HG02588 (cell line): Measurements from ENCODE around the gene STK10.

Experiments used
- ATAC-seq: cut with Tn5 transposase; IDR thresholded peaks from one replicate; pipeline ENCODE4 v1.9.1; 2021; ENCODE audit warnings: mild to moderate bottlenecking, moderate library complexity; ENCODE audit not compliant: unreplicated experiment

STK10 gene

GRCh38 chr5:172189693-172190296 is 1.8 kb upstream of the STK10 start:
- no peak for ATAC-seq

GRCh38 chr5:172188893-172189692 is 1.1 kb upstream of the STK10 start:
- ATAC-seq, result no peak

DNA sequence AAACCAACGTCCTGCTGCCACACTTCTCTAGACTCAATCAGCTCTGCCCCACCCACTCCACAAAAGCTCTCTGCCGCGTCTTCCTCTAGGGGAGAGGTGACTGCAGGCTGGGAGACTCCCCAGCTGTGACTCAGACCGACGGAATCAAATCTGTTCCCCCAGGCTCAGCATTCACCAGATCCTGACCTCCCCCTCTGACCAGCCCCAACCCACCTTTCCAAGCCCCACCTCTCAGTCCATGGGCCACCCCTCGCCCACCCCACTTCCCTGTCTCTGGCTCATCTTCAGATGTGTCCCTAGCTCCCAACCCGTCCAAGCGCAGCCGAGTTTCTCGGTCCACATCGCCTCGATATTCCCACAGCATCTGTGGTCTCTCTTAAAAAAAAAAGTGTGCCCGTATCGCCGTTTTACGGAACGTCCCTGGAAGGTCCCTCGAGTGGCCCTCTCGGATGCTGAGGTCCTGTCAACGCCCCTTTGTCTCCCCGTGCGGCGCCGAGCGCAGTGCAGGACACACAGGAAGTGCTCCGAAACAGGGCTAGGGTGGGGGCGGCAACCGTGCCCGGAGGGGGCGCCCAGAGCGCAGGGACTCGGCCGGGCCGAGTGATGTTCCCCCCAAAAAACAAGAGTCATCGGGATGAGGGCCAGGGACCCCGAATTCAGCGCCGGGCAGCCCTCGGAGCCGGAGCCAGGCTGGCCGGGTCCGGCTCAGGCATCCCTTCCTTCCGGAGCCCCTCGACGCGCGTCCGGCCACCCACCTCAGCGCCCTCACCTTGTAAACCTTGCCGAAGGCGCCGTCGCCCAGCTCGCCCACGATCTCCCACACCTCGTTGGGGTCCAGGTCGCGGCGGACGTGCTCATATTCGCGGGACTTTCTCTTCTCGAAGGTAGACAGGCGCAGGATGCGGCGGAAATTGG is 649 bp downstream of the STK10 start:
- ATAC-seq, result peak; percentile 24

DNA sequence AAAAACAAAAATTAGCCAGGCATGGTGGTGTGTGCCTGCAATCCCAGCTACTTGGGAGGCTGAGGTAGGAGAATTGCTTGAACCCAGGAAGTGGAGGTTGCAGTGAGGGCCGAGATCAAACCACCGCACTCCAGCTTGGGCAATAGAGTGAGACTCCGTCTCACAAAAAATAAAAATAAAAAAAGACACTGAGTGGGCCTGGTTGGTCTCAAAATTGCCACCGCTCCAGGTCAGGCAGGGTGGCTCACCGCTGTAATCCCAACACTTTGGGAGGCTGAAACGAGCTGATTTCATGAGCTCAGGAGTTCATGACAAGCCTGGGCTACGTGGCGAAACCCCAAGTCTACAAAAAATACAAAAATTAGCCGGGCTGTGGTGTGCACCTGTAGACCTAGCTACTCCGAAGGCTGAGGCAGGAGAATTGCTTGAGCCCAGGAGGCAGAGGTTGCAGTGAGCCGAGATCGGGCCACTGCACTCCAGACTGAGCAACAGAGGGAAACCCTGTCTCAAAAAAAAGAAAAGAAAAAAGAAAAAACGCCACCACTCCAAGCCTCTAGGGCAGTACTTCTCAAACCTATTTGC is 1.8 kb downstream of the STK10 start:
- ATAC-seq, result no peak

GRCh38 chr5:172185096-172185461 is 2.9 kb downstream of the STK10 start:
- ATAC-seq, result no peak

DNA sequence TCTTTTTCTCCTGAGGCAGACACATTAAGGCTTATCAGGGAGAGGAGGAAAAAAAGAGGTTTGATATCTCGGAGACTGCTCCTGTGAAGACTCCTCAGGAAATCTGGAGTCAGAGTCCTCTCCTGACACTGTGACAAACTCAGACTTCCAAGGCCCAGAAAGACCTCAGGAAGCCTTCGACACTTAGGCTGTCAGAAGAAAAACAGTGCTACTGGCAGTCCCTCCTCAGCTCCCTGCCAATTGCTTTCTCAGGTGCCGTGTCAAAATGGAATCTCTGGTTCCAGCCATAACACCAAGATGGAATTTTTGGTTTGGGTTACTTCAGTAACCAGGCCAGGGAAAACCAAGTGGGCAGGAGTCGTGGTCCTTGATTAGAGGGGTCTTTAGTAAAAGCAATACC is 4.1 kb downstream of the STK10 start:
- ATAC-seq, result no peak

GRCh38 chr5:172182291-172182690 is 5.7 kb downstream of the STK10 start:
- ATAC-seq, result no peak

- no peak for ATAC-seq
Measured at GRCh38 chr5:172180936-172181335, 7.1 kb downstream of the STK10 start.

DNA sequence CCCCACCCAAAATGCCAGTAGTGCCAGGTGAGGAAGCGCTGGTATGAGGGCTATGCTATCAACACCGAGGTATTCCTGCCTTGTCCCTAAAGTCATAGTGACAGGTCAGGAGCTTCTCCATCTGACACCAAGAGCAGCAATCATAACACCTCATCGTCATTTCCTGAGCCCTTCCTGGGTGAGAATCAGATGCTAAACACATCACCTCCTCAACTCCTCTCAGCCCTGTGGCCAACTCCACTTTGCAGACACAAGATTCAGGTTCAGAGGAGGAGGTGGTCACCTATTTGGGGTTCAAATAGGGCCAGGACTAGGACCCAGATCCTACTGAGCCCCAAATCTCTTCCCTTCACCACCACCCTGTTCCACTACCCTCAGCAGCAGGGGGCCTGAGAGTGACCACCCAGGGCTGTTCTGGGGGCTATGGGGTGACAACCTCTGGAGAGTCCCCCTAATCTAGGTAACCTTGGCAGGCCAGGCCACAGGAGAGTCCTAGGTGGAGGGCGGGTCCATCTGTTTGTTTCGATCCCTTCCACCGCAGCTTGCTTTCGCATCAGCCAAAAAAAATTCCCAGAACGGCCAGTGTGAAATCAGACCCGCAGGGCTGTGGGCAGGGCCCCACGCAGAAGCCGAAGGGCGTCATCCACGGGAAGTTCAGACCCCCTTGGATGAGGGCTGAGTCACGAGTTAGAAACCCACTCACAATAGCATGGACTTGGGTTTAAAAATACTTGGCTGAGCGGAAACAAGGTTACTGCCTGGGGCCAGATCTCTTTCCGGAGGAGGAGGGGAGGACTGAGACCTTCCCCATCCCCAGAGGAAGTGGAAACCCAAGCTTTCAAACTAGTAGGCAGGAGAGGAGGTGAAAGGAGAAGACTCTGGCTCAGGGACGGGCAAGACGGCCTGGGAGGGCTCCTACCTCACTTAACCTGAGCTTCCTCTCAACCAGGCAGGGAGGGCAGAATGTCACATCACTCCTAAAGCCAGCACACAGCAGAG is 8.7 kb downstream of the STK10 start:
- peak; percentile 29 for ATAC-seq

DNA sequence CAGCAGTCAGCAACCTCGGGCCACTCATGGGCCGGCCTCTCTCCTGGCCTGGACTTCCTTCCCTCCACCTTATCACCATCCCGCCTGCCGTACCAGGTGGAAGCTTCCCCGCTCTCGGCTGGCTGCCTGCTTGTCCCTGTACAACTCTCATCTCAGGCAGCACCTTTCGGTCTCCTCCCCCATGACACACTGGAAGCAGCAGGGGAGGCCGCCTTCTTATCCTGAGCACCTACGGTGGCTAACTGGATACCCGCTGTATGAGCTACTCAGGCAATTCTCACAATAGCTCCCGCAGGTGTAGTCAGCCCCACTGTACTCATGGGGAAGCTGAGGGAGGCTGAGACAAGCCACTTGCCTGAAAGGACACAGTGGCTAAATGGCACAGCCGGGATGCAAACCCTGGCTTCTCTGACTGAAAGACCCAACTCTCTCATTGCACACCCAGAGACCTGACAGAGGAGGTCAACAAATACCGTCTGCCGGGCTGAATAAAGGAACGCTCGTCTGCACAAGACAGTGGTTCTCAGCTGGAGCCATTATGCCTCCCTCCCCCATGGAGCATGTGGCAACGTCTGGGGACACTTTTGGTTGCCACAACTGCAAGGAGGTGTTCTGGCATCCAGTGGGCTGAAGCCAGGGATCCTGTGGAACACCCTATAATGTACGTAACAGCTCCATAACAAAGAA is 9.6 kb downstream of the STK10 start:
- ATAC-seq, result no peak

- ATAC-seq, result no peak
Measured at GRCh38 chr5:172177176-172177575, 10.8 kb downstream of the STK10 start.

GRCh38 chr5:172175263-172175719 is 12.7 kb downstream of the STK10 start:
- peak; percentile 61 for ATAC-seq

GRCh38 chr5:172173564-172174153 is 14.4 kb downstream of the STK10 start:
- ATAC-seq, result no peak

- no peak for ATAC-seq
Measured at GRCh38 chr5:172172912-172173563, 15.0 kb downstream of the STK10 start.

GRCh38 chr5:172171118-172171517 is 16.9 kb downstream of the STK10 start:
- ATAC-seq, result no peak

GRCh38 chr5:172170251-172170701 is 17.7 kb downstream of the STK10 start:
- ATAC-seq, result no peak

- ATAC-seq, result no peak
Measured at GRCh38 chr5:172169216-172169615, 18.8 kb downstream of the STK10 start.

GRCh38 chr5:172168311-172168710 is 19.7 kb downstream of the STK10 start:
- ATAC-seq, result no peak
